ENCODE data around the gene RNF7.

Gene RNF7

DNA sequence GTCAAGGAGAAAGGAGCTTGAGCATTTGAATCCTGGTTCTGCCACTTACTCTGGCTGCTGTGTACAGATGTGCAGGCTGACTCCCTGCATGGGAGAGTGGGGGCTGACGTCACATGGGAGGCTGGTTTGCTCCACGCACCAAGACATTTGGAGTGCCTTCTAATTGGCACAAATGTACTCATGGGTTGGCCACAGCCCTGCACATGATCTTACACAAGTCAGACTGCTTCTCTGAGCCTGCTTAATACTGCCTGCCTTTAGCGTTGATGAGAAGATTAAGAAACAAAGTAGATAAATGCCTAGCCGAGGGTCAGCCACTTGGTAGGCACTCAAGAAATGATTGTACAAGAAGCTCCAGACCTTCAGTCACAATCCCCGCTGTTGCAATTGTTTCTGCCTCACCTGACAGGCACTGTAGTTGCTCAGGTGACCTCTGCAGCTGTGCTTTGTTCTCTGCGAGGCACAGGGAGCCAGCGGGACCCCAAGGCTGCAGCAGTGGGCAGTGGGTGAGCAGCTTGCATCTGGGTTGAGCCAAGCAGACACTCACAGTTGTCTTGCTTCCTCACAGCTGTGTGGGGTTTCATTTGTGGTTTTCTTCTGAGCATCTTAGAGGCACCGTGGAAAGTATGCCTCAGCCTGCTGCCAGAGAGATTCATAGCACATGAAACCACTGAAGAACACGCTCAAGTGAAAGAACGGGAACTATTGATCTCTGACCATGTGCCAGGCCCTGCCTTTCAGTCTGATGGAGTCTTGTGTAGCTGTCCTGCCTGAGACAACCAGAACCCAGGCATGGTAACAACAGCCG, 58.2 kb downstream of the RNF7 start:
- intact Hi-C loops (cut with micrococcal nuclease), result loop anchor here (2.0 to 5.0 kb wide), 3 partner anchors 59 to 79 kb away; partner anchors contain the start of gene RNF7
- Mint-ChIP-seq H3K4me1 (ENCODE audit: low read depth) (peaks cover 35% of the 10 kb centered on the region), H3K9me3 (no peaks in the 10 kb centered on the region), H3K4me3 (no peak overlapping the region), H3K27me3 (peaks cover 2% of the 10 kb centered on the region), H3K27ac (peak overlapping the region; percentile 95), H3K36me3 (ENCODE audit: low read depth) (peaks cover 5% of the 10 kb centered on the region)
